Ovary (tissue), 9 donors: ENCODE measurements around the gene TEX2. TPM values are rescaled to one million over a fixed set of nuclear protein-coding genes. Genes with fewer than 3 reads are reported as not detected.

Experiments used
- DNase-seq, 5 donors: peaks; one replicate each; pipeline ENCODE4 v3.0.0-alpha.2; 2019 to 2020
- H3K27ac ChIP-seq, 2 donors: fragments of 200-600 bp; one replicate each; pipeline versions ENCODE4 v1.5.1 to v1.8.0; 2019 to 2022
- H3K27me3 ChIP-seq: fragments of 200-600 bp; one replicate; pipeline ENCODE4 v1.8.0; 2022
- H3K36me3 ChIP-seq: fragments of 200-600 bp; sonication (generic); one replicate; pipeline ENCODE4 v1.5.1; 2019
- H3K4me1 ChIP-seq: one replicate; pipeline ENCODE4 v1.8.1; 2013; ENCODE audit warnings: mild to moderate bottlenecking, moderate library complexity; ENCODE audit not compliant: insufficient read depth
- H3K4me3 ChIP-seq: fragments of 200-600 bp; sonication (generic); one replicate; pipeline ENCODE4 v1.5.1; 2017
- H3K9me3 ChIP-seq, 2 donors: fragments of 200-600 bp in 1 of 2; sonication (generic) in 1 of 2; one replicate each; pipeline versions ENCODE4 v1.5.1 to v1.8.1; 2013 to 2019; ENCODE audit warnings: mild to moderate bottlenecking in 1 of 2, moderate library complexity in 1 of 2
- EP300 ChIP-seq: sonication (generic); formaldehyde crosslinking; IDR thresholded peaks from one replicate; pipeline ENCODE4 v1.6.1; 2017; ENCODE audit warnings: antibody characterized with exemption
- POLR2A ChIP-seq: fragments of 450-650 bp; IDR thresholded peaks from one replicate; pipeline ENCODE4 v1.6.1; 2017; ENCODE audit warnings: antibody characterized with exemption, mild to moderate bottlenecking, moderate library complexity
- WGBS, 3 donors: extraction: QIAGEN DNeasy Blood & Tissue Kit in 1 of 3; methylation state at CpG; one replicate each; pipeline versions ENCODE4 v1.1.5 to v1.1.7; 2013 to 2017; 5-methylcytosine and 5-hydroxymethylcytosine counted together
- intact Hi-C, 4 donors: fragments of 100-400 bp; cut with DNase I; formaldehyde crosslinking; loops; one replicate each; pipeline versions ENCODE4 v1.11.0 to v1.15.1; 2022 to 2023
- polyA plus RNA-seq, 2 donors: library from polyadenylated mRNA; stranded (reverse); fragments of 200-250 nt in 1 of 2; fragments of 350-450 nt in 1 of 2; fragmentation: Illumina TruSeq in 1 of 2; extraction: RNeasy Lipid Tissue Mini Kit (QIAGEN cat#74804) in 1 of 2; gene quantifications; one replicate each; pipeline ENCODE4 v1.2.3, GENCODE V29; 2013 to 2014
- total RNA-seq, 7 donors: library from RNA; depleted of rRNA in 2 of 7; stranded (reverse); fragments of >200 nt in 2 of 7; fragmentation: NEBNext Ultra II Directional in 3 of 7; extraction: Animal tissue kit (Norgen Biotek cat#: 25700) in 3 of 7; gene quantifications; one replicate each; pipeline versions ENCODE4 v1.1.0 to v1.2.4, GENCODE V29; 2016 to 2023
- TF ChIP-seq, protein P1 (sequence below), 3 donors: fragments of 450-650 bp in 2 of 3; fragments of 200-600 bp in 1 of 3; IDR thresholded peaks; one replicate each; pipeline versions ENCODE4 v1.5.1 to v1.8.0; 2016 to 2022; ENCODE audit warnings: antibody characterized with exemption in 3 of 3, mild to moderate bottlenecking in 1 of 3
- donor health status: DM: no; HTN: no; CAD: no; lungs with moderate emphysema.
- donor health status: DM: no; HTN: no; CAD: no.
- donor health status: Bipolar disorder and iron deficiency.
- donor health status: DM: yes; HTN: yes; CAD: no.
- donor health status: DM: no; HTN: no; CAD: no.
- donor health status: DM: yes; HTN: yes; CAD: no.

TEX2 gene
- total and polyA plus RNA-seq, 9 donors = 13.9 to 36.7 (median 31.4) TPM

DNA sequence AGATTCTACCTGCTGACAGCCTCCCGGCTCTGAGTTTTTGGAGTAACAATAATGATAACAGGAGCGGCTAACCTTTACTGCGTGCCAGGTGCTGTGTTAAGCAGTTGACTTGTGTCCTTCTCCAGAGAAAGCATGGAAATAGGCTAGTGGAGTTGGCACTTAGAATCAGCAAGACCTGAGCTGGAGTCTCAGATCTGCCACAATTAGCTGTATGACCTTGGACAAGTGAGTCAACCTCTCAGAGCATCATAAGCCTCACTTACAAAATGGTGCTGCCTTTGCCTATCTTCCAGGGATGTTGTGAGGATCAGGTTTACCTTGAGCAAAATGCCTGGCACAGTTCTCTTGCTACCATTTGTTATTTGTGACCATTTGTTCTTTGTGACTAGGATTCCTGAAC is 32.1 kb upstream of the TEX2 start:
- Histone ChIP-seq H3K4me1 (no peaks in the 10 kb centered on the region), H3K9me3 (no peaks in the 10 kb centered on the region), H3K27ac (no peak overlapping the region), H3K27me3 (no peaks in the 10 kb centered on the region), H3K4me3 (no peak overlapping the region), H3K36me3 (no peaks in the 10 kb centered on the region)
- 94 to 100% (median 97%) methylated on average over 3 of the region's 3 CpGs for WGBS, 3 donors
- no peak for DNase-seq
- TF ChIP-seq EP300 (no peak), POLR2A (no peak)
- TF ChIP-seq, protein P1, sequence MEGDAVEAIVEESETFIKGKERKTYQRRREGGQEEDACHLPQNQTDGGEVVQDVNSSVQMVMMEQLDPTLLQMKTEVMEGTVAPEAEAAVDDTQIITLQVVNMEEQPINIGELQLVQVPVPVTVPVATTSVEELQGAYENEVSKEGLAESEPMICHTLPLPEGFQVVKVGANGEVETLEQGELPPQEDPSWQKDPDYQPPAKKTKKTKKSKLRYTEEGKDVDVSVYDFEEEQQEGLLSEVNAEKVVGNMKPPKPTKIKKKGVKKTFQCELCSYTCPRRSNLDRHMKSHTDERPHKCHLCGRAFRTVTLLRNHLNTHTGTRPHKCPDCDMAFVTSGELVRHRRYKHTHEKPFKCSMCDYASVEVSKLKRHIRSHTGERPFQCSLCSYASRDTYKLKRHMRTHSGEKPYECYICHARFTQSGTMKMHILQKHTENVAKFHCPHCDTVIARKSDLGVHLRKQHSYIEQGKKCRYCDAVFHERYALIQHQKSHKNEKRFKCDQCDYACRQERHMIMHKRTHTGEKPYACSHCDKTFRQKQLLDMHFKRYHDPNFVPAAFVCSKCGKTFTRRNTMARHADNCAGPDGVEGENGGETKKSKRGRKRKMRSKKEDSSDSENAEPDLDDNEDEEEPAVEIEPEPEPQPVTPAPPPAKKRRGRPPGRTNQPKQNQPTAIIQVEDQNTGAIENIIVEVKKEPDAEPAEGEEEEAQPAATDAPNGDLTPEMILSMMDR (IDR thresholded peaks at IDR 0.05) = no peak
- intact Hi-C loops = no loop called here

DNA sequence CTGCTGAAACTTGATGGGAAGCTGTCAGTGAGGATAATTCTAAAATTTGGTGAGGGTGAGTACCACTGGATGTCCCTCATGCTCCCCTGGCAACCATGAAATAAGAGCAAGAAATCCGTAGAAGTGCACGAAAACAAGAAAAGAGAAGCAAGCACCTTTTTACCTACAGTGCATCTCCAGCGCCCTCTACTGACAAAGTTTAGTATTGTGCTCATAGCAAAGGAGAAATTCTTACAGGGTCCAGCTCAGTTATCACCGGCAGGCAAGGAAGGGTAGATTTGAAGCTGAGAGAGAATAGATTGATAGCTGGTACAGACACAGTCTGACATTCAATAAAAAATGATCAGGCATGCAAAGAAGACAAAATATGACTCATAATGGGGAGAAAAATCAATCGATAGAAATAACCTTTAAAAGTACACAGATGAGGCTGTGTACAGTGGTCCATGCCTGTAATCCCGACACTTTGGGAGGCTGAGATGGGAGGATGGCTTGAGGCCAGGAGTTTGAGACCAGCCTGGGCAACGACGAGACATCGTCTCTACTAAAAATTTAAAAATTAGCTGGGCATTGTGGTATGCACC is 28.3 kb upstream of the TEX2 start:
- intact Hi-C loops = no loop called here
- H3K27me3 ChIP-seq = no peaks in the 10 kb centered on the region
- 79 to 86% (median 81%) methylated on average over 9 of the region's 9 CpGs for WGBS, 3 donors
- no peak for DNase-seq
- no peaks in the 10 kb centered on the region for H3K9me3 ChIP-seq
- no peak overlapping the region for H3K27ac ChIP-seq
- no peak overlapping the region for H3K4me3 ChIP-seq
- TF ChIP-seq, protein P1 (IDR thresholded peaks at IDR 0.05) = no peak
- no peak for TF ChIP-seq EP300
- no peak for TF ChIP-seq POLR2A
- no peaks in the 10 kb centered on the region for H3K36me3 ChIP-seq
- no peaks in the 10 kb centered on the region for H3K4me1 ChIP-seq

DNA sequence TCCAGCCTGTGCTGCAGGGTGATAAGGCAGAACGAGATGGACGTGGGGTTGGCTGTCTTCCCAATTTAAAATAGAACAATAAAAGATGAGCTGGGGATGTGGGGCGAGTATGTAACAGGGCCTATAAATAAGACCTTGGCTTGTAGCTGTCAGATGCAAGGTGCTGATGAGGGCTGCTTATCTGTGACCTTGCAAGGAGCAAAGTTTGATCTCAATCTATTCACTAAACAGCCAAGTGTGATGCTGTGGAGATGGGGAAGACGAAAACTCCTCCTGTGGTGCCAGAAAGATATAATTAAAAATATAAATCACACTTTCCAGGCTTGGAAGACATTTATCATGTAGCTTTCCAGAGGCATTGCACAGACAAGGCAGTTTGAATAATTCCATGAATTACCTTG is 26.7 kb upstream of the TEX2 start:
- H3K27ac ChIP-seq = no peak overlapping the region
- TF ChIP-seq, protein P1 (IDR thresholded peaks at IDR 0.05) = no peak
- TF ChIP-seq EP300 (no peak), POLR2A (no peak)
- intact Hi-C loops = loop anchor here in 3 of 4 donors (10.0 kb wide), 2 partner anchors 355 to 375 kb away; partner anchors contain the start of genes CSHL1 (in 2 of the 3), GH1 (in 2 of the 3) and CD79B (in 1 of the 3)
- WGBS, 3 donors = 39 to 47% (median 41%) methylated on average over 4 of the region's 4 CpGs
- no peak for DNase-seq
- no peaks in the 10 kb centered on the region for H3K27me3 ChIP-seq
- no peaks in the 10 kb centered on the region for H3K9me3 ChIP-seq
- no peaks in the 10 kb centered on the region for H3K36me3 ChIP-seq
- no peaks in the 10 kb centered on the region for H3K4me1 ChIP-seq
- no peak overlapping the region for H3K4me3 ChIP-seq

DNA sequence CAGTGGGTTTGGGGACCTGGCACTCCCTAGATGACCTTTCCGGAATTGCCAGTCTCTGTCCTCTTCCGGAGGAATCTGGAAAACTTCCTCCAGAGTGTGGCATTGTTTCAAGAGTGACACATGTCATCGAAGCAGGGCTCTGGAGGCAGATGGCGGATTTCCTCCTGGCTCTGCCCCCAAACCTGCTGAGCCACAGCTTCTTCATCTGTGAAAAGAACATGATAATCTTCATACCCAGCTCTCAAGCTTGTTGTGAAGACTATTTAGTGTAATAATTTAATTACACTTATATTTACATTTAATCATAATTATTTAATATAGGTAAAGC is 19.7 kb upstream of the TEX2 start:
- no peaks in the 10 kb centered on the region for H3K9me3 ChIP-seq
- no peak overlapping the region for H3K4me3 ChIP-seq
- TF ChIP-seq, protein P1 (IDR thresholded peaks at IDR 0.05) = no peak
- TF ChIP-seq EP300 (no peak), POLR2A (no peak)
- H3K27me3 ChIP-seq = no peaks in the 10 kb centered on the region
- 50 to 57% (median 55%) methylated on average over 4 of the region's 4 CpGs for WGBS, 3 donors
- H3K27ac ChIP-seq = no peak overlapping the region
- DNase-seq = no peak
- H3K36me3 ChIP-seq = no peaks in the 10 kb centered on the region
- peaks cover 2% of the 10 kb centered on the region for H3K4me1 ChIP-seq
- intact Hi-C loops = loop anchor here in 3 of 4 donors (5.0 to 10.0 kb wide), 3 partner anchors 255 to 368 kb away; partner anchors contain the start of genes CSHL1 (in 2 of the 3), GH1 (in 2 of the 3) and CD79B (in 1 of the 3)
